ENCODE results near the gene C3orf49. TPM values are rescaled to one million over a fixed set of nuclear protein-coding genes. Genes with fewer than 3 reads are reported as not detected.

C3orf49 gene
- total RNA-seq, 1 donor from 2014 or later, result not detected

GRCh38 chr3:63808633-63809032 is 10.5 kb upstream of the C3orf49 start:
- no peak overlapping the region for H3K27ac ChIP-seq (ENCODE audit: low read depth, low read length)

GRCh38 chr3:63809607-63810006 is 9.5 kb upstream of the C3orf49 start:
- no peaks in the 10 kb centered on the region for H3K36me3 ChIP-seq (ENCODE audit: control insufficient read depth in 3 of 3, insufficient read depth in 3 of 3, low read length in 3 of 3)

More at GRCh38 chr3:63808633-63809032, 10.5 kb upstream of the C3orf49 start:
- Histone ChIP-seq H3K27me3 (ENCODE audit: control insufficient read depth in 3 of 3, insufficient read depth in 3 of 3, low read length in 3 of 3) (no peaks in the 10 kb centered on the region), H3K4me3 (ENCODE audit: low read length in 3 of 3) (no peak overlapping the region), H3K9ac (ENCODE audit: low read depth in 1 of 3, low read length in 3 of 3) (no peak overlapping the region), H3K4me1 (ENCODE audit: control insufficient read depth in 3 of 3, insufficient read depth in 3 of 3, low read length in 3 of 3) (no peaks in the 10 kb centered on the region), H3K36me3 (ENCODE audit: control insufficient read depth in 3 of 3, insufficient read depth in 3 of 3, low read length in 3 of 3) (no peaks in the 10 kb centered on the region), H3K9me3 (ENCODE audit: control insufficient read depth in 3 of 3, low read length in 3 of 3) (no peaks in the 10 kb centered on the region)

GRCh38 chr3:63814237-63814636 is 4.9 kb upstream of the C3orf49 start:
- Histone ChIP-seq H3K4me1 (ENCODE audit: control insufficient read depth in 3 of 3, insufficient read depth in 3 of 3, low read length in 3 of 3) (no peaks in the 10 kb centered on the region), H3K9me3 (ENCODE audit: control insufficient read depth in 3 of 3, low read length in 3 of 3) (no peaks in the 10 kb centered on the region), H3K36me3 (ENCODE audit: control insufficient read depth in 3 of 3, insufficient read depth in 3 of 3, low read length in 3 of 3) (no peaks in the 10 kb centered on the region), H3K27me3 (ENCODE audit: control insufficient read depth in 3 of 3, insufficient read depth in 3 of 3, low read length in 3 of 3) (no peaks in the 10 kb centered on the region), H3K4me3 (ENCODE audit: low read length in 3 of 3) (no peak overlapping the region), H3K9ac (ENCODE audit: low read depth in 1 of 3, low read length in 3 of 3) (no peak overlapping the region), H3K27ac (ENCODE audit: low read depth, low read length) (no peak overlapping the region)

More at GRCh38 chr3:63809607-63810006, 9.5 kb upstream of the C3orf49 start:
- H3K4me1 ChIP-seq (ENCODE audit: control insufficient read depth in 3 of 3, insufficient read depth in 3 of 3, low read length in 3 of 3), result no peaks in the 10 kb centered on the region
- H3K9me3 ChIP-seq (ENCODE audit: control insufficient read depth in 3 of 3, low read length in 3 of 3), result no peaks in the 10 kb centered on the region
- H3K27me3 ChIP-seq (ENCODE audit: control insufficient read depth in 3 of 3, insufficient read depth in 3 of 3, low read length in 3 of 3), result no peaks in the 10 kb centered on the region
- no peak overlapping the region for H3K4me3 ChIP-seq (ENCODE audit: low read length in 3 of 3)
- no peak overlapping the region for H3K27ac ChIP-seq (ENCODE audit: low read depth, low read length)
- no peak overlapping the region for H3K9ac ChIP-seq (ENCODE audit: low read depth in 1 of 3, low read length in 3 of 3)

GRCh38 chr3:63817225-63817624 is 1.9 kb upstream of the C3orf49 start:
- no peaks in the 10 kb centered on the region for H3K4me1 ChIP-seq (ENCODE audit: control insufficient read depth in 3 of 3, insufficient read depth in 3 of 3, low read length in 3 of 3)
- no peaks in the 10 kb centered on the region for H3K9me3 ChIP-seq (ENCODE audit: control insufficient read depth in 3 of 3, low read length in 3 of 3)

GRCh38 chr3:63818282-63819150 is 583 bp upstream of the C3orf49 start:
- Histone ChIP-seq H3K4me3 (ENCODE audit: low read length in 3 of 3) (no peak overlapping the region), H3K36me3 (ENCODE audit: control insufficient read depth in 3 of 3, insufficient read depth in 3 of 3, low read length in 3 of 3) (no peaks in the 10 kb centered on the region), H3K4me1 (ENCODE audit: control insufficient read depth in 3 of 3, insufficient read depth in 3 of 3, low read length in 3 of 3) (no peaks in the 10 kb centered on the region), H3K27me3 (ENCODE audit: control insufficient read depth in 3 of 3, insufficient read depth in 3 of 3, low read length in 3 of 3) (no peaks in the 10 kb centered on the region), H3K27ac (ENCODE audit: low read depth, low read length) (no peak overlapping the region), H3K9ac (ENCODE audit: low read depth in 1 of 3, low read length in 3 of 3) (no peak overlapping the region), H3K9me3 (ENCODE audit: control insufficient read depth in 3 of 3, low read length in 3 of 3) (no peaks in the 10 kb centered on the region)

More at GRCh38 chr3:63817225-63817624, 1.9 kb upstream of the C3orf49 start:
- H3K27ac ChIP-seq (ENCODE audit: low read depth, low read length), result no peak overlapping the region
- H3K4me3 ChIP-seq (ENCODE audit: low read length in 3 of 3), result no peak overlapping the region
- no peaks in the 10 kb centered on the region for H3K27me3 ChIP-seq (ENCODE audit: control insufficient read depth in 3 of 3, insufficient read depth in 3 of 3, low read length in 3 of 3)
- H3K36me3 ChIP-seq (ENCODE audit: control insufficient read depth in 3 of 3, insufficient read depth in 3 of 3, low read length in 3 of 3), result no peaks in the 10 kb centered on the region
- H3K9ac ChIP-seq (ENCODE audit: low read depth in 1 of 3, low read length in 3 of 3), result no peak overlapping the region

- H3K27me3 ChIP-seq (ENCODE audit: control insufficient read depth in 3 of 3, insufficient read depth in 3 of 3, low read length in 3 of 3), result no peaks in the 10 kb centered on the region
- H3K4me3 ChIP-seq (ENCODE audit: low read length in 3 of 3), result no peak overlapping the region
- H3K4me1 ChIP-seq (ENCODE audit: control insufficient read depth in 3 of 3, insufficient read depth in 3 of 3, low read length in 3 of 3), result no peaks in the 10 kb centered on the region
- H3K36me3 ChIP-seq (ENCODE audit: control insufficient read depth in 3 of 3, insufficient read depth in 3 of 3, low read length in 3 of 3), result peaks cover 0 to 11% (median 2%) of the 10 kb centered on the region in 3 donors
- H3K9ac ChIP-seq (ENCODE audit: low read depth in 1 of 3, low read length in 3 of 3), result no peak overlapping the region
- no peaks in the 10 kb centered on the region for H3K9me3 ChIP-seq (ENCODE audit: control insufficient read depth in 3 of 3, low read length in 3 of 3)
- no peak overlapping the region for H3K27ac ChIP-seq (ENCODE audit: low read depth, low read length)
Measured at GRCh38 chr3:63824309-63824708, 5.2 kb downstream of the C3orf49 start.

GRCh38 chr3:63830526-63830925 is 11.4 kb downstream of the C3orf49 start:
- Histone ChIP-seq H3K4me1 (ENCODE audit: control insufficient read depth in 3 of 3, insufficient read depth in 3 of 3, low read length in 3 of 3) (no peaks in the 10 kb centered on the region), H3K27me3 (ENCODE audit: control insufficient read depth in 3 of 3, insufficient read depth in 3 of 3, low read length in 3 of 3) (no peaks in the 10 kb centered on the region), H3K27ac (ENCODE audit: low read depth, low read length) (no peak overlapping the region), H3K9me3 (ENCODE audit: control insufficient read depth in 3 of 3, low read length in 3 of 3) (no peaks in the 10 kb centered on the region), H3K36me3 (ENCODE audit: control insufficient read depth in 3 of 3, insufficient read depth in 3 of 3, low read length in 3 of 3) (peaks cover 11 to 50% (median 21%) of the 10 kb centered on the region in 3 donors), H3K9ac (ENCODE audit: low read depth in 1 of 3, low read length in 3 of 3) (no peak overlapping the region), H3K4me3 (ENCODE audit: low read length in 3 of 3) (no peak overlapping the region)

- H3K27ac ChIP-seq (ENCODE audit: low read depth, low read length), result no peak overlapping the region
- H3K4me3 ChIP-seq (ENCODE audit: low read length in 3 of 3), result no peak overlapping the region
- H3K27me3 ChIP-seq (ENCODE audit: control insufficient read depth in 3 of 3, insufficient read depth in 3 of 3, low read length in 3 of 3), result no peaks in the 10 kb centered on the region
- no peaks in the 10 kb centered on the region for H3K4me1 ChIP-seq (ENCODE audit: control insufficient read depth in 3 of 3, insufficient read depth in 3 of 3, low read length in 3 of 3)
- H3K9ac ChIP-seq (ENCODE audit: low read depth in 1 of 3, low read length in 3 of 3), result no peak overlapping the region
- peaks cover 9 to 48% (median 21%) of the 10 kb centered on the region in 3 donors for H3K36me3 ChIP-seq (ENCODE audit: control insufficient read depth in 3 of 3, insufficient read depth in 3 of 3, low read length in 3 of 3)
- no peaks in the 10 kb centered on the region for H3K9me3 ChIP-seq (ENCODE audit: control insufficient read depth in 3 of 3, low read length in 3 of 3)
Measured at GRCh38 chr3:63832395-63832794, 13.3 kb downstream of the C3orf49 start.

- Histone ChIP-seq H3K27me3 (ENCODE audit: control insufficient read depth in 3 of 3, insufficient read depth in 3 of 3, low read length in 3 of 3) (no peaks in the 10 kb centered on the region), H3K9me3 (ENCODE audit: control insufficient read depth in 3 of 3, low read length in 3 of 3) (no peaks in the 10 kb centered on the region), H3K36me3 (ENCODE audit: control insufficient read depth in 3 of 3, insufficient read depth in 3 of 3, low read length in 3 of 3) (peaks cover 0 to 2% (median 0%) of the 10 kb centered on the region in 3 donors), H3K27ac (ENCODE audit: low read depth, low read length) (no peak overlapping the region), H3K9ac (ENCODE audit: low read depth in 1 of 3, low read length in 3 of 3) (no peak overlapping the region), H3K4me1 (ENCODE audit: control insufficient read depth in 3 of 3, insufficient read depth in 3 of 3, low read length in 3 of 3) (no peaks in the 10 kb centered on the region), H3K4me3 (ENCODE audit: low read length in 3 of 3) (no peak overlapping the region)
Measured at GRCh38 chr3:63841704-63842103, 22.6 kb downstream of the C3orf49 start.

GRCh38 chr3:63842127-63842526 is 23.0 kb downstream of the C3orf49 start:
- Histone ChIP-seq H3K9me3 (ENCODE audit: control insufficient read depth in 3 of 3, low read length in 3 of 3) (no peaks in the 10 kb centered on the region), H3K4me3 (ENCODE audit: low read length in 3 of 3) (no peak overlapping the region), H3K4me1 (ENCODE audit: control insufficient read depth in 3 of 3, insufficient read depth in 3 of 3, low read length in 3 of 3) (no peaks in the 10 kb centered on the region), H3K36me3 (ENCODE audit: control insufficient read depth in 3 of 3, insufficient read depth in 3 of 3, low read length in 3 of 3) (peaks cover 0 to 2% (median 0%) of the 10 kb centered on the region in 3 donors), H3K27ac (ENCODE audit: low read depth, low read length) (no peak overlapping the region), H3K27me3 (ENCODE audit: control insufficient read depth in 3 of 3, insufficient read depth in 3 of 3, low read length in 3 of 3) (no peaks in the 10 kb centered on the region), H3K9ac (ENCODE audit: low read depth in 1 of 3, low read length in 3 of 3) (no peak overlapping the region)
